Neural progenitor cell (in vitro differentiated cells): ENCODE data around the gene ANKFY1. TPM values are rescaled to one million over a fixed set of nuclear protein-coding genes. Genes with fewer than 3 reads are reported as not detected.

ENCODE experiments used
- DNase-seq: peaks from one replicate; pipeline ENCODE4 v3.0.0-alpha.2; 2016; ENCODE audit warnings: low spot score
- H2AFZ ChIP-seq: fragments of 200-600 bp; sonication (generic); replicated peaks from 2 replicates; pipeline ENCODE4 v1.6.1; 2016; ENCODE audit warnings: antibody characterized with exemption
- H3F3A ChIP-seq: fragments of 200-600 bp; sonication (generic); 2 replicates; pipeline ENCODE4 v1.6.1; 2016; ENCODE audit warnings: antibody characterized with exemption, low read depth
- H3K27ac ChIP-seq: fragments of 200-600 bp; sonication (generic); 2 replicates; pipeline ENCODE4 v1.5.1; 2016; ENCODE audit warnings: mild to moderate bottlenecking
- H3K27me3 ChIP-seq: fragments of 200-600 bp; sonication (generic); 2 replicates; pipeline ENCODE4 v1.6.1; 2016; ENCODE audit warnings: mild to moderate bottlenecking, moderate library complexity
- H3K36me3 ChIP-seq: fragments of 200-600 bp; sonication (generic); 2 replicates; pipeline ENCODE4 v1.5.1; 2016
- H3K4me1 ChIP-seq: fragments of 200-600 bp; sonication (generic); 2 replicates; pipeline ENCODE4 v1.6.1; 2016; ENCODE audit warnings: mixed run types
- H3K4me2 ChIP-seq: fragments of 200-600 bp; sonication (generic); 2 replicates; pipeline ENCODE4 v1.6.1; 2016
- H3K4me3 ChIP-seq: fragments of 200-600 bp; sonication (generic); 2 replicates; pipeline ENCODE4 v1.5.1; 2016
- H3K79me2 ChIP-seq: fragments of 200-600 bp; sonication (generic); 2 replicates; pipeline ENCODE4 v1.6.1; 2016; ENCODE audit warnings: low read depth
- H3K9ac ChIP-seq: fragments of 200-600 bp; sonication (generic); 2 replicates; pipeline ENCODE4 v1.6.1; 2016
- H3K9me3 ChIP-seq: fragments of 200-600 bp; sonication (generic); 2 replicates; pipeline ENCODE4 v1.5.1; 2016; ENCODE audit warnings: low read depth
- H4K20me1 ChIP-seq: fragments of 200-600 bp; sonication (generic); 2 replicates; pipeline ENCODE4 v1.6.1; 2016; ENCODE audit warnings: low read depth
- H3K27ac Mint-ChIP-seq: 3 replicates; pipeline ENCODE4 v1.8.0; 2021; ENCODE audit warnings: mixed read lengths
- H3K27me3 Mint-ChIP-seq: 2 replicates; pipeline ENCODE4 v1.8.0; 2022; ENCODE audit warnings: low read depth, mild to moderate bottlenecking, inconsistent platforms, moderate library complexity, mixed read lengths; ENCODE audit not compliant: insufficient read depth
- H3K36me3 Mint-ChIP-seq: 3 replicates; pipeline ENCODE4 v1.8.0; 2021; ENCODE audit warnings: mixed read lengths
- H3K4me1 Mint-ChIP-seq: 3 replicates; pipeline ENCODE4 v1.8.0; 2021; ENCODE audit warnings: mixed read lengths
- H3K4me3 Mint-ChIP-seq: 3 replicates; pipeline ENCODE4 v1.8.0; 2021; ENCODE audit warnings: mild to moderate bottlenecking, moderate library complexity, mixed read lengths
- H3K9me3 Mint-ChIP-seq: 3 replicates; pipeline ENCODE4 v1.8.0; 2020; ENCODE audit warnings: mixed read lengths
- EZH2 ChIP-seq: fragments of 200-600 bp; sonication (generic); IDR thresholded peaks from 2 replicates; pipeline ENCODE4 v1.6.1; 2017; ENCODE audit warnings: antibody characterized with exemption, mild to moderate bottlenecking, moderate library complexity
- EZH2phosphoT487 ChIP-seq: fragments of 200-600 bp; sonication (generic); IDR thresholded peaks from 2 replicates; pipeline ENCODE4 v1.6.1; 2017; ENCODE audit warnings: antibody characterized with exemption
- total RNA-seq: library from RNA; depleted of rRNA; stranded (reverse); fragments of >200 nt; gene quantifications from 2 replicates; pipeline ENCODE4 v1.2.3, GENCODE V29; 2015; ENCODE audit warnings: low replicate concordance
- TF ChIP-seq, protein P1 (sequence below): fragments of 200-600 bp; sonication (generic); IDR thresholded peaks from 2 replicates; pipeline ENCODE4 v1.5.1; 2017; ENCODE audit warnings: antibody characterized with exemption, mild to moderate bottlenecking

Gene ANKFY1
- total RNA-seq, 1 donor from 2014 or later, result 39.8 TPM

GRCh38 chr17:4178651-4179050 is 85.1 kb downstream of the ANKFY1 start:
- Mint-ChIP-seq H3K4me3 (no peak overlapping the region), H3K27ac (no peak overlapping the region), H3K4me1 (no peaks in the 10 kb centered on the region), H3K36me3 (peaks cover 29% of the 10 kb centered on the region), H3K9me3 (no peaks in the 10 kb centered on the region), H3K27me3 (no peaks in the 10 kb centered on the region)
- no peaks in the 10 kb centered on the region for H3K27me3 ChIP-seq
- TF ChIP-seq EZH2phosphoT487, result no peak
- TF ChIP-seq, protein P1, sequence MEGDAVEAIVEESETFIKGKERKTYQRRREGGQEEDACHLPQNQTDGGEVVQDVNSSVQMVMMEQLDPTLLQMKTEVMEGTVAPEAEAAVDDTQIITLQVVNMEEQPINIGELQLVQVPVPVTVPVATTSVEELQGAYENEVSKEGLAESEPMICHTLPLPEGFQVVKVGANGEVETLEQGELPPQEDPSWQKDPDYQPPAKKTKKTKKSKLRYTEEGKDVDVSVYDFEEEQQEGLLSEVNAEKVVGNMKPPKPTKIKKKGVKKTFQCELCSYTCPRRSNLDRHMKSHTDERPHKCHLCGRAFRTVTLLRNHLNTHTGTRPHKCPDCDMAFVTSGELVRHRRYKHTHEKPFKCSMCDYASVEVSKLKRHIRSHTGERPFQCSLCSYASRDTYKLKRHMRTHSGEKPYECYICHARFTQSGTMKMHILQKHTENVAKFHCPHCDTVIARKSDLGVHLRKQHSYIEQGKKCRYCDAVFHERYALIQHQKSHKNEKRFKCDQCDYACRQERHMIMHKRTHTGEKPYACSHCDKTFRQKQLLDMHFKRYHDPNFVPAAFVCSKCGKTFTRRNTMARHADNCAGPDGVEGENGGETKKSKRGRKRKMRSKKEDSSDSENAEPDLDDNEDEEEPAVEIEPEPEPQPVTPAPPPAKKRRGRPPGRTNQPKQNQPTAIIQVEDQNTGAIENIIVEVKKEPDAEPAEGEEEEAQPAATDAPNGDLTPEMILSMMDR, result no peak
- TF ChIP-seq EZH2, result no peak
- no peak overlapping the region for H3K27ac ChIP-seq
- no peak overlapping the region for H3K4me3 ChIP-seq
- no peaks in the 10 kb centered on the region for H3K9me3 ChIP-seq
- H3K4me1 ChIP-seq, result no peaks in the 10 kb centered on the region
- H3K4me2 ChIP-seq, result no peak overlapping the region
- H2AFZ ChIP-seq, result no peak overlapping the region
- H3K79me2 ChIP-seq, result no peaks in the 10 kb centered on the region
- no peaks in the 10 kb centered on the region for H4K20me1 ChIP-seq
- no peak for DNase-seq
- no peaks in the 10 kb centered on the region for H3K36me3 ChIP-seq
- H3K9ac ChIP-seq, result no peak overlapping the region
- H3F3A ChIP-seq, result no peaks in the 10 kb centered on the region

DNA sequence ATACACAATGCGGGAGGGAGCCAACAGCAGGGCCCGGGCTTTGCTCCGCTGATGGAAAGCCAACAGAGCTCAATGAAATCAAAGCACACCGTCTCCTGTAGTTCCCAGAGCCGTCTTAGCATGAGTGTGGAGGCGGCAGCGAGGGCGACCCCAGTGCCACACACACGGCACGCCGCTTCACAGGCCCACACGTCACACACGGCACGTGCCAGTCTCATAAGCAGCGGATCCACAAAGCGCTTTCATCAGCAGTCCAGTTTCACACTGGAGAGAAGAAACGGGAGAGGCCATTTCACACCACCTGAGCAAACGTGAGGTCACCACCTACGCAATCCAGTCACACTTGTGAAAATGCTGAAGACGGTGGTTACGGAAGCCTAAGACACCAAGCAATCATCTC is 86.0 kb downstream of the ANKFY1 start:
- Histone ChIP-seq H3K9me3 (no peaks in the 10 kb centered on the region), H3K9ac (no peak overlapping the region), H3K36me3 (no peaks in the 10 kb centered on the region), H2AFZ (no peak overlapping the region), H3K27ac (no peak overlapping the region), H3K27me3 (no peaks in the 10 kb centered on the region), H4K20me1 (no peaks in the 10 kb centered on the region), H3K4me3 (no peak overlapping the region), H3K4me1 (no peaks in the 10 kb centered on the region), H3K4me2 (no peak overlapping the region), H3F3A (no peaks in the 10 kb centered on the region), H3K79me2 (no peaks in the 10 kb centered on the region)
- Mint-ChIP-seq H3K4me3 (no peak overlapping the region), H3K9me3 (no peaks in the 10 kb centered on the region), H3K4me1 (no peaks in the 10 kb centered on the region), H3K27me3 (no peaks in the 10 kb centered on the region), H3K27ac (peak overlapping the region; percentile 28), H3K36me3 (peaks cover 22% of the 10 kb centered on the region)
- no peak for DNase-seq
- TF ChIP-seq EZH2 (no peak), EZH2phosphoT487 (no peak)
- TF ChIP-seq, protein P1, result no peak

- H3K27me3 ChIP-seq, result no peaks in the 10 kb centered on the region
- no peak for DNase-seq
- H3K9ac ChIP-seq, result no peak overlapping the region
- peaks cover 18% of the 10 kb centered on the region for H3K36me3 Mint-ChIP-seq
- H3K27me3 Mint-ChIP-seq, result no peaks in the 10 kb centered on the region
- no peaks in the 10 kb centered on the region for H3K79me2 ChIP-seq
- H3K9me3 Mint-ChIP-seq, result no peaks in the 10 kb centered on the region
- H3K4me3 ChIP-seq, result no peak overlapping the region
- no peak overlapping the region for H3K4me2 ChIP-seq
- H3K27ac ChIP-seq, result no peak overlapping the region
- no peak overlapping the region for H3K27ac Mint-ChIP-seq
- H4K20me1 ChIP-seq, result no peaks in the 10 kb centered on the region
- H3K36me3 ChIP-seq, result no peaks in the 10 kb centered on the region
- no peaks in the 10 kb centered on the region for H3K9me3 ChIP-seq
- H3K4me1 Mint-ChIP-seq, result no peaks in the 10 kb centered on the region
- H3K4me1 ChIP-seq, result no peaks in the 10 kb centered on the region
- no peak overlapping the region for H2AFZ ChIP-seq
- H3K4me3 Mint-ChIP-seq, result no peak overlapping the region
- H3F3A ChIP-seq, result no peaks in the 10 kb centered on the region
- TF ChIP-seq EZH2, result no peak
Measured at GRCh38 chr17:4176808-4177472, 86.8 kb downstream of the ANKFY1 start.

DNA sequence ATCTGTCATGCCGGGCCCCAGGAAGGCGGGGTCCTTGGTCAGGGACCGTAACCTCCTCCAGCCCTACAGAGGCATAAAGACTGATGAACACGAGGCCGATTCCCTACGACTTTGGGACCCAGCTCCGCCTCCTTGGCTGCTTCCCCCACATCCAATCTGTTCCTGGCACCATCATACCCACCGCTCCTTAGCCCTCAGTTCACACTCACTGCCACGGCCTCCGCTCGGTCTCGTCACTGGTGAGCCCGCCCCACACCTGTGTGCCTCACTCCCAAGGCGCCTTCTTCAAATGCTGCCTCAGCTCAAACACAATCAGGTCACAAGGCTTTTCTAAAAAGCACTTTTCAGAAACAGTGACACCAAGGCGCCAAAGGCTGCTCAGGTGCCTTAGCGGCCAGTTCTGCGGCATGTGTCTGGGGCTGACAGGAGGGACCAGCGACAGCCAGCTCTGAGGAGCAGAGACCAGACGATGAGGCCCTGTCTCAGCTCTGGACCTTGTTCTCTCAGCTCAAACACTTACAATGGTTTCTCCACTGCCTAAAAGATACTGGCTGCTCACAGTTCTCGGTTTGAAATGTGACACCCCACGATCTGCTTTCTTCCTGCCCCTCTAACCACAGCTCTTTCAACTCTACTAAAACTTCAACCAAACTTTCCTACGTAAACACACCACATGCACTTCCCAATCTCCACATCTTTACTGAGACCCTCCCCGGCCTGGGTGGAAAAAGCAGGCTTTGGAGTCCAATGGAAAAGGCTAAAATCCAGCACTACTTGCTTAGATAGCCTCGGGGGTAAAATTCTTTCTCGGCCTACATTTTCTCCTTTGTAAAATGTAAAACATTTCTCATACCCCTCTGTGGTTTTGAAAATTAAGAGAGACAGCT is 87.6 kb downstream of the ANKFY1 start:
- TF ChIP-seq EZH2, result no peak
- no peak for TF ChIP-seq EZH2phosphoT487
- peaks cover 17% of the 10 kb centered on the region for H3K36me3 Mint-ChIP-seq
- no peaks in the 10 kb centered on the region for H4K20me1 ChIP-seq

More for the DNA sequence above, 87.6 kb downstream of the ANKFY1 start:
- H3K4me1 Mint-ChIP-seq, result no peaks in the 10 kb centered on the region
- Histone ChIP-seq H3K4me3 (no peak overlapping the region), H3K79me2 (no peaks in the 10 kb centered on the region), H3K9me3 (no peaks in the 10 kb centered on the region), H3K36me3 (no peaks in the 10 kb centered on the region), H3K4me1 (no peaks in the 10 kb centered on the region), H3K27ac (no peak overlapping the region), H3K9ac (no peak overlapping the region), H2AFZ (no peak overlapping the region), H3F3A (no peaks in the 10 kb centered on the region), H3K4me2 (no peak overlapping the region), H3K27me3 (no peaks in the 10 kb centered on the region)
- no peak overlapping the region for H3K27ac Mint-ChIP-seq
- no peaks in the 10 kb centered on the region for H3K27me3 Mint-ChIP-seq
- no peak for DNase-seq
- no peak overlapping the region for H3K4me3 Mint-ChIP-seq
- no peaks in the 10 kb centered on the region for H3K9me3 Mint-ChIP-seq
